Measurements from ENCODE around the gene PRDX6.

PRDX6 gene

GRCh38 chr1:173433751-173434326, 43.3 kb upstream of the PRDX6 start:
- in situ Hi-C loops (cut with MboI; ENCODE audit: low pct_unique_long_range_greater_than_20kb, low sequenced_read_pairs, unreplicated experiment), result loop anchor here (10.0 kb wide), 1 partner anchor 391 kb away; the partner anchor contains the start of genes CENPL and DARS2

DNA sequence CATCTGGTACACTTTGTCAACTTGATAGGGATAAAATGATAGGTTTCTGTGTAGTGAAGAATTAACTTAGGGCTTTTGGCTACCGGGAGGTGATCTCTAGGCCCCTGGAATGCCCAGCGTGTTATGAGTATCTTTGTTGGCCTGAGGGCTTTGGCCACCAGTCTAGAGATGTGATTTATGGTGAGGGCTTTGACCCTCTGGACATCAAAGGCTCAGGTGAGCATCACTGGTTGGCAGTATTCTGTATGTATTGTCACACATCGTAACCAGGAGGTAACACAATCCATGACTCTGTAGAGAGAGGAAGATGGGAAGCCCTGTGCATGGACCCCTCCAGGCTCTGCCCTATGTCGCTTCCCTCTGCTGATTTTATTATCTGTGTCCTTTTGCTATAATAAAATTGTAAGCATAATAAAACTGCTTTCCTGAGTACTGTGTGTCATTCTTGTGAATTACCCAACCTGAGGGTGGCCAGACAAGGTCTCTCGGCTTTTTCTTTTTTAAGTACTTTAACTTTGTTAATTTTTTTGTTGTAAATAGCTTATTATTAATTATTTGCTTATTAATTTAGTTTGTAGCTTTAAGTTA, 40.2 kb upstream of the PRDX6 start:
- TF ChIP-seq, protein P1, sequence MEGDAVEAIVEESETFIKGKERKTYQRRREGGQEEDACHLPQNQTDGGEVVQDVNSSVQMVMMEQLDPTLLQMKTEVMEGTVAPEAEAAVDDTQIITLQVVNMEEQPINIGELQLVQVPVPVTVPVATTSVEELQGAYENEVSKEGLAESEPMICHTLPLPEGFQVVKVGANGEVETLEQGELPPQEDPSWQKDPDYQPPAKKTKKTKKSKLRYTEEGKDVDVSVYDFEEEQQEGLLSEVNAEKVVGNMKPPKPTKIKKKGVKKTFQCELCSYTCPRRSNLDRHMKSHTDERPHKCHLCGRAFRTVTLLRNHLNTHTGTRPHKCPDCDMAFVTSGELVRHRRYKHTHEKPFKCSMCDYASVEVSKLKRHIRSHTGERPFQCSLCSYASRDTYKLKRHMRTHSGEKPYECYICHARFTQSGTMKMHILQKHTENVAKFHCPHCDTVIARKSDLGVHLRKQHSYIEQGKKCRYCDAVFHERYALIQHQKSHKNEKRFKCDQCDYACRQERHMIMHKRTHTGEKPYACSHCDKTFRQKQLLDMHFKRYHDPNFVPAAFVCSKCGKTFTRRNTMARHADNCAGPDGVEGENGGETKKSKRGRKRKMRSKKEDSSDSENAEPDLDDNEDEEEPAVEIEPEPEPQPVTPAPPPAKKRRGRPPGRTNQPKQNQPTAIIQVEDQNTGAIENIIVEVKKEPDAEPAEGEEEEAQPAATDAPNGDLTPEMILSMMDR (IDR thresholded peaks at IDR 0.05; ENCODE audit: extremely low read depth, insufficient read depth, missing control alignments), result no peak
- no peak for DNase-seq (ENCODE audit: low spot score)
- in situ Hi-C loops (cut with MboI; ENCODE audit: low pct_unique_long_range_greater_than_20kb, low sequenced_read_pairs, unreplicated experiment), result loop anchor here (10.0 kb wide), 1 partner anchor 388 kb away; the partner anchor contains the start of genes CENPL and DARS2

More at GRCh38 chr1:173433751-173434326, 43.3 kb upstream of the PRDX6 start:
- TF ChIP-seq, protein P1 (IDR thresholded peaks at IDR 0.05; ENCODE audit: extremely low read depth, insufficient read depth, missing control alignments), result no peak
- DNase-seq (ENCODE audit: low spot score), result no peak

- DNase-seq (ENCODE audit: low spot score), result no peak
- in situ Hi-C loops (cut with MboI; ENCODE audit: low pct_unique_long_range_greater_than_20kb, low sequenced_read_pairs, unreplicated experiment), result loop anchor here (10.0 kb wide), 1 partner anchor 386 kb away; the partner anchor contains the start of genes CENPL and DARS2
- TF ChIP-seq, protein P1 (IDR thresholded peaks at IDR 0.05; ENCODE audit: extremely low read depth, insufficient read depth, missing control alignments), result no peak
Measured at GRCh38 chr1:173438675-173439074, 38.5 kb upstream of the PRDX6 start.

GRCh38 chr1:173440430-173440829, 36.7 kb upstream of the PRDX6 start:
- TF ChIP-seq, protein P1 (IDR thresholded peaks at IDR 0.05; ENCODE audit: extremely low read depth, insufficient read depth, missing control alignments), result no peak
- no peak for DNase-seq (ENCODE audit: low spot score)
- in situ Hi-C loops (cut with MboI; ENCODE audit: low pct_unique_long_range_greater_than_20kb, low sequenced_read_pairs, unreplicated experiment), result no loop called here

DNA sequence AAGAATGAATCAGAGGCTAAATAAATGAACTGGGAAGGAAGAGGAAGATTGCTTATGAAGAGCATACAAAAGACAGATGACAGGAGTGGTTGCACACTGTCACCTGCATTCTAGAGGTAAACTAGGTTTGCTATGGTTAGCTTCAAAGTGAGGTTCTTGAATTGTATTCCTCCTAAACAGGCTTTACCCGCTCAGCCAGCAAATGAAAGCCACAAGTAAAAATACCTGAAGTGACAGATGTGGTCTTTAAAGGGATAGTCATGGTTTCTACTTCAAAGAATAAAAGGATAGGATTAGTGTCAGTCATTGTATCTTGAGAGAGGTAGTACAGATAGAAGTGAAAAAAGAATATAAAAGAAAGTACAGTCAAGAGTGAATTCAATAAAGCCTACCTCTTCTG, 32.4 kb upstream of the PRDX6 start:
- in situ Hi-C loops (cut with MboI; ENCODE audit: low pct_unique_long_range_greater_than_20kb, low sequenced_read_pairs, unreplicated experiment), result no loop called here
- TF ChIP-seq, protein P1 (IDR thresholded peaks at IDR 0.05; ENCODE audit: extremely low read depth, insufficient read depth, missing control alignments), result no peak
- no peak for DNase-seq (ENCODE audit: low spot score)

GRCh38 chr1:173445164-173445563, 32.0 kb upstream of the PRDX6 start:
- DNase-seq (ENCODE audit: low spot score), result no peak
- TF ChIP-seq, protein P1 (IDR thresholded peaks at IDR 0.05; ENCODE audit: extremely low read depth, insufficient read depth, missing control alignments), result no peak
- in situ Hi-C loops (cut with MboI; ENCODE audit: low pct_unique_long_range_greater_than_20kb, low sequenced_read_pairs, unreplicated experiment), result no loop called here
